Breast epithelium (tissue), 3 donors: Measurements from ENCODE around the gene POFUT2.

Experiments
- CTCF ChIP-seq, 3 donors: fragments of 450-650 bp; IDR thresholded peaks; one replicate each; pipeline ENCODE4 v1.5.1; 2016 to 2017; ENCODE audit warnings: antibody characterized with exemption in 3 of 3, mild to moderate bottlenecking in 3 of 3, moderate library complexity in 3 of 3
- POLR2AphosphoS5 ChIP-seq, 3 donors: sonication (generic); formaldehyde crosslinking; IDR thresholded peaks; one replicate each; pipeline ENCODE4 v1.6.1; 2017; ENCODE audit warnings: antibody characterized with exemption in 3 of 3

- TF ChIP-seq CTCF (IDR thresholded peaks at IDR 0.05), result no peak
- TF ChIP-seq POLR2AphosphoS5 (IDR thresholded peaks at IDR 0.05), result no peak
Measured at GRCh38 chr21:45228171-45228641, 59.5 kb downstream of the POFUT2 start.
